HG02840 (cell line): ENCODE measurements around the gene HARBI1.
A peak's percentile ranks its signal among the peaks of the same experiment; 100 is the strongest.

Experiments used
- ATAC-seq: cut with Tn5 transposase; IDR thresholded peaks from one replicate; pipeline ENCODE4 v1.9.1; 2021; ENCODE audit warnings: mild to moderate bottlenecking, moderate library complexity, moderate number of reproducible peaks; ENCODE audit not compliant: unreplicated experiment, low FRiP score

Gene HARBI1, protein sequence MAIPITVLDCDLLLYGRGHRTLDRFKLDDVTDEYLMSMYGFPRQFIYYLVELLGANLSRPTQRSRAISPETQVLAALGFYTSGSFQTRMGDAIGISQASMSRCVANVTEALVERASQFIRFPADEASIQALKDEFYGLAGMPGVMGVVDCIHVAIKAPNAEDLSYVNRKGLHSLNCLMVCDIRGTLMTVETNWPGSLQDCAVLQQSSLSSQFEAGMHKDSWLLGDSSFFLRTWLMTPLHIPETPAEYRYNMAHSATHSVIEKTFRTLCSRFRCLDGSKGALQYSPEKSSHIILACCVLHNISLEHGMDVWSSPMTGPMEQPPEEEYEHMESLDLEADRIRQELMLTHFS

GRCh38 chr11:46617134-46617971, at the start of gene HARBI1, which contains the start of gene ATG13:
Gene HARBI1, minus strand, starts transcription at chr11:46617227. Its CDS starts 990 bp downstream, at chr11:46616237.
Gene ATG13, plus strand, starts transcription at chr11:46617553. Its CDS starts 26,739 bp downstream, at chr11:46644292.
- peak; percentile 93 for ATAC-seq

- ATAC-seq: no peak
These were observed 49.5 kb upstream of the HARBI1 start for GRCh38 chr11:46666516-46666915.

GRCh38 chr11:46665356-46665755, 48.3 kb upstream of the HARBI1 start:
- ATAC-seq: no peak

DNA sequence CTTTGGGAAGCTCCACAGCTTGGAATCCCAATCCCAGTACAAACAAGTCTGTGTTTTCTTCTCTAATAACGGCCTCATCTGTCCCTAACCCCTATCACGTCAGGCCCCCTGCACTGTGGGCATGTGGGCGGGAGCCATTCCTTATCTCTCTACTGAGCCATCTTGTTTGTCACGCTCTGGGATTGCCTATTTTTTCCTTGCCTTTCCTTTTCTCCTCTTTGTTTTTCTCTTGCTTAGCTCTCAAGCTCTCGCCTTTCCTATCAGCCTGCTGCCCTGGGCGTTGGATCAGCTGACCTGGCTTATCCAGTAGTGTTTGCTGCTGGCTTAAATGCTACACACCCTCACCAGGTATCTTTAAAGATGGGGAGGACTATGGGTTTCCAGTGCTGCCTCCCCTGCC, 47.6 kb upstream of the HARBI1 start:
- ATAC-seq: no peak

DNA sequence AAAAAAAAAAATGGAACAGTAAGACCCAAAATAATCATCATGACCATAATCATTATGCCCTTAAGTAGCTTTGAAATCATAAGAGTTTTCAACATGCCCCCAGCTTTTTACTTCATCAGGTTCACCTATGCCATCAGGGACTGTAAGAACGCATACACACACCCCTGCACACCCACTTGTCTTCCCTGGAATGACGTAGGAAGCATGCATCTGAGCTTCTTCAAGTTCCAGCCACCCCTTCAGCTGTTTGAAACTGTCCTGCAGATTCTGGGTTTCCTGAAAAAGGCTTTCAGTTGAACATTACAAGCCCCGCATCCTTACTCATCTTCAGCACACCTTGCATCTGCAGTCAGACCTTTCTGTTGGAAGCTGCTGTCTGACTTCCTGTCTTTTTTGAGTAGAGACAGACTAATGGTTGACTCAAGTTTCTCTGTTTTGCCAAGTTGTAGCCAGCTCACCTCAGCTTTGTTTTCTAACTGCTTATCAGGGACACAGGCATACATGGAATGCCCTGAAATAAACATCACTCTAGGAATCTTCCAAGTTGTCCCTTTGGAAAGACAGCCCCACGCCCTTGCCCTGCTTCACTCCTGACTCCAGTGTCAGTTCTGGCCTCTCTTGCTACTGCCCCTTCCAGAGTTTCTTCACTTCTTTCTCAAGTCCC, 46.4 kb upstream of the HARBI1 start:
- no peak for ATAC-seq

GRCh38 chr11:46662366-46662765, 45.3 kb upstream of the HARBI1 start:
- ATAC-seq: no peak

DNA sequence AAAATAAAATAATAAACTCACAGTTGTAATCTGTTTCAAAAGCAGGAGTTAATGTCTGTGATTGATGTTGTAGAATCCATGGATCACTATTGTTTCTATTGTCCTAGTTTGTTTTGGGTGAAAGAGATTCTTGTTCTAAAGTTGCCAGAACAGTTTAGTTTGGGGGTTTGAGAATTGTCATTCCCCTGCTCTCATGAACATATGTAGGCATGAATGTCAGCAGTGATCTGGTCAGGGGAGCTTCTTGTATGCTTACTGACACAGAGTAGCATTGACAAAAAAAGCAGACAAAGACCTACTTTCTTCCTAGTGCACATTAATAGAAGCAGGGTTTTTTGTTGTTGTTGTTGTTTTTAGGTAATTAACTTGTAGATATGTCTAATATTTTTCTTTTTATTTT, 44.8 kb upstream of the HARBI1 start:
- no peak for ATAC-seq

- ATAC-seq: no peak
These were observed 42.9 kb upstream of the HARBI1 start for GRCh38 chr11:46659908-46660307.

GRCh38 chr11:46658259-46658658, 41.2 kb upstream of the HARBI1 start:
- ATAC-seq: no peak

DNA sequence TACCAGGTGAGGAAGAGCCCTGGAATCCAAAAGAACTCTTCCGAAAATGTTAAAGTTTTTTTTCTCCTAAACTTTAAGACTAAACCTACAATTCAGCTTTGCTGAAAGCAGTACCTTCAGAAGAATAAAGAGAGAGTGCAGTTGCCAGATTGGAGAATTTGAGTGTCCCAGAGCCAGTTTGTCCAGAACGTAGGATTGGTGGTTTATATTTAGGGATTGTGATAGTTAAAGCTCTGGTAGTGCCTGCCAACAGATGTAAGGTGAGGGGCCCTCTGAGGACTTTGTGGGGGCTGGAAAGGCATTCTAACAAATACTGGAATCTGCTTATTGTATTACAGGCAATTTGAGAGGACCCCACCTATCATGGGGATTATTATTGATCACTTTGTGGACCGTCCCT, 40.2 kb upstream of the HARBI1 start:
- ATAC-seq: no peak

DNA sequence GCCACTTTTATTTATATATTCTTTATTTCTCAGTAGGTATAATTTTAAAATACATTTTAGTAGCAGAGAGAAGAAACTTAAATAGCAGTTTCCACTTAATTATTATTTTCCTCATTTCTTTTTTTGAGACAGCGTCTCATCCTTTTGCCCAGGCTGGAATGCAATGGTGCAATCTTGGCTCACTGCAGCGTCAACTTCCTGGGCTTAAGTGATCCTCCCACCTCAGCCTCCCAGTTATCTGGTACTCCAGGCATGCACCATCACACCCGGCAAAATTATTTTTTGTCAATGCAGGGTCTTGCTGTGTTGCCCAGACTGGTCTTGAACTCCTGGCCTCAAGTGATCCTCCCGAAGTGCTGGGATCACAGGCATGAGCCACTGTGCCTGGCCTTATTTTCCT, 38.6 kb upstream of the HARBI1 start:
- ATAC-seq: no peak

- ATAC-seq: no peak
These were observed 32.2 kb upstream of the HARBI1 start for GRCh38 chr11:46649180-46649738.

DNA sequence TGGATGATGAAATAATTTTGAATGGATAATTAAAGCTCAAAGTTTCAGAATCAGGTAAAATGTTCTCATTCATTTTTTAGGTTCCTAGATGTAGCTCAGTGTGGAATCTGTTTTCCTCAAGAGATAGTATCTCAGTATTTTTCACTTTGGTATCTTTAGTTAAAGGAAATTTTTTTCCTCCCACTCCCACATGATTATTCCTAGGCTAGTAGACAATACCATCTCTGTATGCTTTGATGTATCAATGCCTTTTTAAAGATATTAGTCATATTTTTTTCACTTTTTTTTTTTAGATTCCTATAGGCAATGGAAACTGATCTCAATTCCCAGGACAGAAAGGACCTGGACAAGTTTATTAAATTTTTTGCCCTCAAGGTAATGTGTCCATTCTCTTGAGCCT, 27.0 kb upstream of the HARBI1 start:
- ATAC-seq: no peak

DNA sequence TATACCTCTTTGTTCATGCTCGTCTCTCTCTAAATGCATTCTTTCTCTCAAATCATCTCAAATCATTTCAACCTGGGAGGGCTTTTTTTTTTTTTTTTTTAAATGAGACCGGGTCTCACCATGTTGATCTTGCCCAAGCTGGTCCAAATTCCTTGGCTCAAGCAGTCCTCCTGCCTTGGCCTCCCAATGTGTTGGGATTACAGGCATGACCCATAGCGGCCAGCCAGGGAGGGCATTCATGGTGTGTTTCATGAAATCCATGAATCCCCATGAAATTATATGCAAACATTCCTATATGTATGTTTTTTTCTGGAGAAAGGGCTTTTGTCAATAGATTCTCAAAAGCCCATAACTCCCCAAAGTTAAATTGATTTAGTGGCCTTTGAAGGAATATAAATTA, 26.5 kb upstream of the HARBI1 start:
- ATAC-seq: no peak

- ATAC-seq: no peak
These were observed 25.8 kb upstream of the HARBI1 start for GRCh38 chr11:46642627-46643335.

GRCh38 chr11:46641639-46642038, 24.6 kb upstream of the HARBI1 start:
- no peak for ATAC-seq

GRCh38 chr11:46640036-46640788, 23.2 kb upstream of the HARBI1 start:
- ATAC-seq: no peak

- no peak for ATAC-seq
These were observed 22.3 kb upstream of the HARBI1 start for GRCh38 chr11:46639197-46639839.

DNA sequence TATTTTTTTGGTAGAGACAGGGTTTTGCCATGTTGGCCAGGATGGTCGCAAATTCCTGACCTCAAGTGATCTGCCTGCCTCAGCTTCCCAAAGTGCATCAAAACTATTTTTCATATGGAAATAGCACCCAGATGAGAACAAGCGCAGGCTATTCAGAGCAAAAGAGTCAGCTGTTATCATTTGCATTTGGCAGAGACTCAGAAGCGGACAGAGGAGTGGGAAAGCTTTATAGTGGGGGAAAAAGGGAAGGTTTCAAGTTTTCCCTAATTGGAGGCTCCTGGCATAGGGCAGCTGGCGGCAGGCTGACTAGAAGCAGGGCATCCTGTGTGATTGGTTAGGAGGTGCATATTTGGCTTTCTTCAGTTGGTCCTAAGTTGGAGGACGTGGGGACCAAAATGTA, 20.5 kb upstream of the HARBI1 start:
- no peak for ATAC-seq
